Suppressor macrophage (primary cell): ENCODE results near the gene NR3C1.

Source experiments
- DNase-seq, 4 experiments: peaks; one replicate each; pipeline ENCODE4 v3.0.0-alpha.2; 2020 to 2022

Gene NR3C1

DNA sequence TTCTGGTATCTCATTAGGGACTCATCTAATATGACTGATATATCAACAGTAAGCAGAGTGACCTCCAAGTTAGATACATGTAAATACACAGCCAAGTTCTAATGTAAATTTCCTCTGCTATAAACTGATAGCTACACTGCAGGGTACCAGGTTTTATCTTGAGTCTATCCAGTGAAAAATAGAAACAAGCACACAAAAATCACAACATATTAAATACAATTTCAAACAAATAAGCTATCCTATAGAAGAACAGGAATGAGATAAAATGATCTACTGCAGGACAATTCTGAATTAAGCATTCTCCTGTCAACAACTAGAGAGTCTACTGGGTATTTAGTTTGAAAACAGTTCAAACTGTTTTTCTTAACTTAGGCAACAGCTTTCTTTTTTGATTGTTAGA lies 42.7 kb downstream of the NR3C1 start:
- no peak for DNase-seq

DNA sequence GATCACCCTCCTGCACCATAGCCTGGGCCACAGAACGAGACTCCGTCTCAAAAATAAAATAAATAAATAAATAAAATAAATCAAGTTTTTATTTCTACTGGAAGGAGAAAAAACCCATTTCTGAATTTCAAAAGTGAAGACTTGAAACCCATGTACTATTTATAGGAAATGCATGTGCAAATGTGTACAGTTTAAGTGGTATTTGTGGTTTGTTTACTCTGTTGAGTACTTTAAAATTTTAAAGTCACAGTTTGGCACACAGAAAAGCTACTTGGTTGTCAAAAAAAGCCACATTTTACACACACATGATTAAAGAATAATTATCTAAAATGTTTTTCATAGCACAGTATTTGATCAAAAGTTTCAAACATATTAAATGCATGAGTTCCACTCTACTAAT lies 43.6 kb downstream of the NR3C1 start:
- no peak for DNase-seq

DNA sequence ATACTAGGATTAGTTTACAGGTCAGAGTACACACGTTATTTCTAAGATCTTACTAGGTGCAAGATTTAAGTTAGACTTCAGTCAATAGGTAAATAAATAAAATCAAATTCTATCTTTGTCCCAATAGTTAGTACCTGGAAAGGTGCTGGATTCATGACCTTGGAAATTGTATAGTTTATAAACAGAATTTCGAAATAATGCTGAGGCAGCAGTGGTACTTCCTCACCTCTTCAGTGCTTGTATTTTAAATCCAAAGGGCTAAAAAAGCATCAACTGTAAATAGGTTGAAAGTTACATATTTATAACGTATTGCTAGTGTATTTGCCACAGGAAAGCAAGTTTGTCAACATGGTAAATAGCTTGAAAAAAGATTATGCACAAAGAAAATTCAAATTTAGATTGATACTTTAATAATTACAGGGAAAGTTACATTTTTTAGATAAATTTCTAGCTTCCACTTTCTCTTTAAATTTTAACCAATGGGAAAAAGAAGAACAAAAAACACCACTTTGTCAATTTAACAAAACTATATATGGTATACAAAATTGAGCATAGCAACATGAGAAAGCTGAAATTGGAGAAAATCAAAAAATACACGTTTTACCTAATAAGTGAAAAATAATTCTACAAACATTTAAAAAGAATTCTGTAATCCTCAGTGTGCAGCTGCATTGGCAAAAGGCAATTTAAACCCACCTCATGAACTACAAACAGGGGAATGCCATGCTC lies 46.5 kb downstream of the NR3C1 start:
- DNase-seq = peak in 1 of 4 experiments; percentile 16

DNA sequence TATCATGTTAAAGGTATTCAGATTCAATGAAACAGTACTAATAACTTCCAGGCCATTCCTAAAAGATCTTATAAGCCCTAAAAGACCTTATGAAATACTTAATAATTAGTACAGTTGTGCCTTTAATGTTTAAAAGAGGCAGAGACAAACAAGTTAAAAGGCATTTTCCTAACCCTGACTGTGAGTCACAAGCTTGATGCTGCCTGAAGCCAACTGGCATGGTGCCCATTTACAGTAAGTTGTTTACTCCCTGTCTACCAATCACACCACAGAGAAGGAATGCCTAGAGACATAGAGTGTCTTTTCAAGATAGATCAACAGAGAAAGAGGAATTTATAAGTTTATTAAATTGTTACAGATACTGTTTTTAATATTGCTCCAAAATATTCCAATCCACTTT lies 47.8 kb downstream of the NR3C1 start:
- peak; percentile 81 to 96 (median 89) for DNase-seq

DNA sequence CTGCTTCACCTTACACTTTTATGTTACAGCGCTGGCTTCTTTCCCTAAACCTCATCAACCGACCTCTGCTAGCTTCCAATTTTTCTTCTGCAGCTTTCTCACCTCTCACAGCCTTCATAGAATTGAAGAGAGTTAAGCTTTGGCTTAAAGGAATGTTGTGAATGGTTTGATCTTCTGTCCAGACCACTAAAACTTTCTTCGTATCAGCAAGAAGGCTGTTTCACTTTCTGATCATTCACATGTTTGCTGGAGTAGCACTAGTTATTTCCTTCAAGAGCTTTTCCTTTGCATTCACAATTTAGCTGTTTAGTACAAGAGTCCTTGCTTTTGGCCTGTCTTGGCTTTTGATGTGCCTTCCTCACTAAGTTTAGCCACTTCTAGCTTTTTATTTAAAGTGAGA lies 49.5 kb downstream of the NR3C1 start:
- DNase-seq = peak in 1 of 4 experiments; percentile 14

DNA sequence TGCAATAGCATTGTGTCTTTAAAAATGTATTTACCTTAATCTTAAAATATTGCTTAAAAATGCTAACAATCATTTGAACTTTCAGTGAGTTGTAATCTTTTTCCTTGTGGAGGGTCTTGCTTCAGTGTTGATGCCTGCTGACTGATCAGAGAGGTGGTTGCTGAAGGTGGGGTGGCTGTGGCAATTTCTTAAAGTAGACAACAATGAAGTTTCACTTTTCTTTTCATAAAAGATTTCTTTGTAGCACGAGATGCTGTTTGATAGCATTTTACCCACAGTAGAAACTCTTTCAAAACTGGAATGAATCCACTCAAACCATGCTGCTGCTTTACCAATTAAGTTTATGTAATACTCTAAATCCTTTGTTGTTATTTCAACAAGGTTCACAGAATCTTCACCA lies 50.8 kb downstream of the NR3C1 start:
- DNase-seq = no peak

DNA sequence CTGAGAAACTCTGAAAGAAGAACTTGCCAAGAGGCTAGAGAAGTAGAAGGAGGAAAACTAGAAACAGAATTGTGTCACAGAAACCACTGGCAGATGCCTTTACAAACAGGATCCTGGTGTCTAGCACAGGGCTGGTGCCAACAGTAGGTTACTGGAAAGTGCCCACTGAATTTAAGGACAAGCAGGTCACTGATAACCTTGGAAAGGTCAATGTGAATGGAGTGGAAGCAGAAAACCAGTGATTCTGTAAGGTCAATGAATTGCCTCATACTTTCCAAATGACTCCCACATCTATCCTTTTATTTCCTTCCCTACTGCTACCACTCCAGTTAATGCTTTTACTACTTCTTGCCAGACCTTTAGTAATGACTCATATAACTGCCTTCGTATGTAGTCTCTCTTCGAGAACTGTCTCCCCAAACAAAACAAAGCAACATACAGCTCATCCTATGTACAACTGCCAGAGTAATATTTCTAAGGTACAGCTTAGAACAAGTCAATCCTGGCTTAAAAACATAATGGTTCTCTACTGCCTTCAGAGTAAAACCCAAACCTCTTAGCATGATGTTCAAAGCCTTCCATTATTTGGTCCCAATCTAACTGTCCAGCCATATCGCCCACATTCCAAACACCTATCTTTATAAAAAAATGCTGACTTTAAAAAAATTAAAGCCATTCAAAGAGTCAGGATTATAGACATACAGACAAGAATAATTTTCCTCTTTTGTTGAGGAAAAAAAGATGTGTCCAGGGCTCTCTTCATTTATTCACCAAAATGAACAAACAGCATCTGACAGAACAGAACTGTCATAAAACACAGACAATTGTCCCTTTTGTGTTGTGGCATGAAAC lies 52.5 kb downstream of the NR3C1 start:
- DNase-seq = peak; percentile 18 to 64 (median 48)

DNA sequence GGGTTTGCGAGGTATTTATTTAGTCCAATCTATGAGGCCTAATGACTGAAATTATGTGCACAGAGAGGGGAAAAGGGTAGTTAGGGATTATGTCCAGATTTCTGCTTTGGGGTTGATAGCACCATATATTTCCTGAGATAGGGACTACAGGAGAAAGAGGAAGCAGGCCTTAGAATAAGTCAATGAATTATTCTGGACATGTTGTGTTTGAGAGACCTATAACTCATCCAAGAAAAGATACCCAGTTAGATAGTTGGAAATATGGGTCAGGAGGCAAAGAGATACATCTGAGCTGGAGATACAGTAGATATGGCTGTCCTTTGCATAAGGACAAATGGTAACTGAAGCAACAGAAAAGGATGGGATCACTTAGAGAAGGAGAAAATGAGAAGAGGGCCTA lies 53.1 kb downstream of the NR3C1 start:
- DNase-seq = peak in 1 of 4 experiments; percentile 16

DNA sequence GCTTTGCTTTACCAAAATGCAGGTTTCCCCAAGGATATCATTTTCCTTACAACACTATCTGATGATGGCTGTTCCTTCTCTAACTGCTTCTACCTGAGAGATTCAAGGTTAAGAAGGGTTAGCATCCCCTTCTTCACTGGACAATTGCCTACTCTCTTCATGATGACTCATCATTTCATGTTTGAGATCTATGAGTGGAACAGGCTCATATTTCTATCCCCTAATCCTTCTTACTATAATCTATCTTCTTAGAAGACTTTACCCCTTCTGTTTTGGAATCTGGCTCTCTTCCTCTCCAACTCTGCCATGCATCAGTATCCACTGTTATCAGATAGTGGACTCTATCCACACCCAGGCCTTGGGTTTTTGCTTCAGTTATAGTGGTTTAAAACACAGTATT lies 54.3 kb downstream of the NR3C1 start:
- DNase-seq = no peak

DNA sequence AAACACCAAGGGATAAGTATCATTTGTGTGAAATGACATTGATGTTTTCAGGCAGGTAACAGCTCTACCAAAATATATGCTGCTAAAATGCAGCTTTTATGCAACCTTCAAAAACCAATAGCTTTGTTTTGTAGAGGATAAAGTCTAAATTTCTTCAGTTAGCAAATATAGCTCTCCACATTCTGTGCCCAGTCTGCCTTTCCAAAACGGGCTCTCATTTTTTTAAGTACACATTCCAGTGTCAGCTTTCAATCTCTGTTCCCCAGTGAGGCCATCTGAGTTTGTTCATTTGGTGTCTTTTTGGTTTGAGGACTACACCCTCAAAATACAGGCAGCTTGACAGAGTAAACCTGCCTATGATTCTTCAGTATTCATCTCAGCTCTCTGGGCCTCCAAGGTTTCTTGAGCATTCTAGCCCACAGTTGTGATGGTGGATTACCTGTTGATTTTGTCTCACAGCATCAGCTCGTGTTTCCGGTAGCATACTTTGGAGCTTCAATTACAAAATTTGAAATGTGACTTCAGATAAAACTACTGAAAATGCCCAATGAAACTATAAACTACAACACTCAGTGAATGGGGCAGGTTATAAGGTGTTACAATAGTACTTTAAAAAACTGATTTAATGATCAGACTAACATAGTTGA lies 55.7 kb downstream of the NR3C1 start:
- no peak for DNase-seq

DNA sequence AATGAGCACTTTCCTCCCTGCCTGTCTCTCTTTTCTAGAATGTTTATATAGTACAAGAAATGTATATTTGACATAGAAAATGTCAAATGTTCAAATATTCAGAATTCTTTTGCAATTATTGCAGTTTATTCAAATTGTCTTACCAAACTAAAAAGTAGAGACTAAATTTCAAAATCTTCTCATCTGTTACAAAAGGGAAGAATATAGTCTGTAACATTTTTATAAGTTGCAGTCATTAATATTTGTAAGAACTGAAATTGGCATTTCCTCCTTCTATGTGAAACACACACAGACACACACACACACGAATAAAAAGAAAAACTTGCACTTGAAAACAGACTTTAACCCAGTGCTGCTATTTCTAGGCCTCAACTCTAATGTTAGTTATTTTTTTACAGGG lies 56.4 kb downstream of the NR3C1 start:
- peak in 2 of 4 experiments; percentile 44 to 45 for DNase-seq

DNA sequence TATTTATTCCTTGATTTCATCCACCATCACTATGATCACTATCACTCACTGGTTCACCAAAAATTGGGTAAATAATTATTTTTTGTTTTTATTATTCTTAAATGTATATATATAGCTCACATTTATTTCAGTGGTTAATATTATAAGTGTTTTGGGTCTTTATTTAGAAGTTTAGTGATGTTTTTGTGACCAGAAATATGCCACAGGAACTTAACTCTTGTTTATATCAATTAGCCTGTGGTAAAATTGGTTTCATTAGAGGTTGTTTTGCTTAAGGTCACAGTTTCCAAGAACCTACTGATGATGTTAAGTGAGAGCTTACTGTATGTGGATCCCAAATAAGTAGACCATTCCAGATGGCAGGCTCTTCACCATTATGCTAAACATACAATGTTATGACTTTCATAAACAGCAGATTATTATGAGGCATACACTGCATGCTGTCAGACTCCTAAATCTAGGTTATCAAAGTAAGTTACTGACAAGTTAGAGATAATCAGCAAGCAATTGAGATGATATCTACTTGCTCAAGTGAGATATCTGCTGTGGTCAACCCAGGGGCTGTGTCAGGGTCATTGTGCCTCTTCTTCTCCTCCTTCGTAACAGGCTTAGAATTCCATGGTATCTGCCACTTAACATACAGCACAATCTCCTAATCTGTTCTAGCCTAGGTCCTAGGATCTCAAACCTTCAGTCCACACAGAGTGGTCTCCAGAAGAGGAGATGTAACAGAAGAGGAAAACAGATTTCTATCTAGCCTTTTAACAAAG lies 57.6 kb downstream of the NR3C1 start:
- DNase-seq = no peak

DNA sequence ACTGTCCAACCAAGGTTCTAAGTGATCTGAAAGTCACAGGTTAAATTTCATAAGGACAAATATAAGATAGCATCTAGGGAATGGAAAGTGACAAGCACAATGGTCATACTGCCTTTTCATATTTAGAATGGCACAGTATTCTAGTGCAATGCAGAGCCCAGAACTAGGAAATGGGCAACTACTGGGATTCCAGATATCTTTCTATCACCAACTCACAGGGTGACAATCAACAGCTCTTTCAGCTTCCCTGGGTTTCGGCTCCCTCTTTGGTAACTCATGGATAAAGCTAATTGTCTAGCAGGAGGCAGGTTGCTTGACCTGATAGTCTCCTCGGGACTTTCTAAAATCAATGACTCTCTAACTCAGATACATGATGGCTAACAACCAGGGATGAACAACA lies 60.4 kb downstream of the NR3C1 start:
- DNase-seq = no peak

DNA sequence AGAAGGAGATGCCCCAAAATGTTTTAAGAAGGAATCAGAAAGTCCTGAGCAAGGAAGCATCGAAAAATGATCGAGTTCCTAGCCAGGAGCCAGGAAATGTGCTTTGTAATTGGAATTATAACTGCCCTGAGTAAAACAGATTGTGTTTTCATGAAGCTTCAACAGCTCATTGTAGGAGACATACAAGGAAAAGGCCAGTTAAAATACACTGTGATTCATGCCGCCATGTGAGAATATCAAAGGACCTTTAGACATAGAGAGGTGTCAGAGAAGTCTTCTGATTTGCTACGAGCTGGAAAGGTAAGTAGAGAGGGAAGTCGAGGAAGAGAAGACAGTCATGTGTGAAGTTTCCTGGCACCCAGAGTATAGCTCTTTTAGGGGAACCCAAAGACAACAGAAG lies 60.9 kb downstream of the NR3C1 start:
- no peak for DNase-seq

DNA sequence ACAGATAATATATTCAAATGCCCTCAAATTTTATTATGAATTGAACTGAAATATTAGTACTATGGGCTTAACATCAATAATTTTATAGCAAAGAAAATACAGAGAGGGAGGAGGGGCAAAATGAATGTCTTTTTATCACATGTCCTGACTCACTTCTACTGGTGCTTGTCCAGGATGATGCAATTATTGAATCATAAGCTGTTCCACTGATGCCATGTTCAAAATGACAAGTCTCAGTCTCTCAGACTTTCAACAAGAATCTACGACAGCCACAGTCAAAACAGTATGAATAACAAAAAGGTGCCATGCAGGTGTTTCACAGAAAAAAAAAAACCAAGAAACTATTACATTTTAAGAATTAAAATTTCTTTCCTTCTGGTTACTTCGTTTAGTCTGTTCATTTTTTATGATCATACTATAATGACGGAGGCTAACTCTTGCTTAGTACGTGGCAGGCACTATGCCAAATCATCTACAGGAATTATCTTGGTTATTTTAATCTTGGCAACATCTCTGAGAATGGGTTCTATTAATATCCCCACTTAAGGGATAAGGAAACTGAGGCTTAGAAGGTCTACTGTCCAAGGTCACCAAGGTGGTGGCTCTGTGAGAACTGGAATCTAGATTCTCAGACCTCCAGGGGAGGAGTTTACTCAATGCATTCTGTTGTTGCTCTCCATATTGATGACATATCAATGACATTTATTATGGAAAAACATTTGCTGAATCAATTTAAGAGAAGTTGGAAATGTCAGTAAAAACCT lies 61.5 kb downstream of the NR3C1 start:
- peak in 2 of 4 experiments; percentile 50 to 51 for DNase-seq

DNA sequence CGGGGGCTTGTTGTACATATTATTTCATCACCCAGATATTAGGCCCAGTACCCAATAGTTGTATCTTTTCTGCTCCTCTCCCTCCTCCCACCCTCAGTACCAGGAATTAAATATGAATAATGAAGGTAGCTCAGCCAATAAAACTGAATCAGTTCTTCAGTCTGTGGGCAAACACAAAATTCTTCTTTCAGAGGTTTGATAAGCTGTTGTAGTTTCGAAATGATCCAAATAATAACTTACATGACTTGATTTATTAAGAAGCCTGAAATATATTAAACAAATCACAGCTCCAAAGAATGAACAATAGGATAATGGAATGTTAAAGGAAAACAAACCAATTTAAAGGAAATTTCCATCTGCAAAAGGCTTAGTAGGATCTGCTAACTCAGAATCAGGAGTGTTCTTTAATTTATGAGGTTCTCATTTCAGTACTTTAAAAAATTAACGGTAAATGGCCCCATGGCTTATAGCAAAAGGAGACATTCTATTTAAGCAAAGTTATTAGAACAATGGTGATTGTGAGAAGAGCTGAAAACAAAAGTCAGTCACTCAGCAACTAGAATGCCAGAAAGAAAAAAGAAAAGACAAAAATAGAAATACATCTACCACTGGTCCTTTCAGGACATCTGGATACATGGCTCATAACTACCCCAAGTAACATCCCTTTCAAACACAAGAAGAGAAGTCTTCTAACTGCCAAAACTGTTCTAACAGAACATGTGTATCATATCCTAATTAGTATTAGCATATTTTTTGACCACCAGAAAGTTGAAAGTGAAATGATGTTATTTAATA lies 62.4 kb downstream of the NR3C1 start:
- DNase-seq = no peak

DNA sequence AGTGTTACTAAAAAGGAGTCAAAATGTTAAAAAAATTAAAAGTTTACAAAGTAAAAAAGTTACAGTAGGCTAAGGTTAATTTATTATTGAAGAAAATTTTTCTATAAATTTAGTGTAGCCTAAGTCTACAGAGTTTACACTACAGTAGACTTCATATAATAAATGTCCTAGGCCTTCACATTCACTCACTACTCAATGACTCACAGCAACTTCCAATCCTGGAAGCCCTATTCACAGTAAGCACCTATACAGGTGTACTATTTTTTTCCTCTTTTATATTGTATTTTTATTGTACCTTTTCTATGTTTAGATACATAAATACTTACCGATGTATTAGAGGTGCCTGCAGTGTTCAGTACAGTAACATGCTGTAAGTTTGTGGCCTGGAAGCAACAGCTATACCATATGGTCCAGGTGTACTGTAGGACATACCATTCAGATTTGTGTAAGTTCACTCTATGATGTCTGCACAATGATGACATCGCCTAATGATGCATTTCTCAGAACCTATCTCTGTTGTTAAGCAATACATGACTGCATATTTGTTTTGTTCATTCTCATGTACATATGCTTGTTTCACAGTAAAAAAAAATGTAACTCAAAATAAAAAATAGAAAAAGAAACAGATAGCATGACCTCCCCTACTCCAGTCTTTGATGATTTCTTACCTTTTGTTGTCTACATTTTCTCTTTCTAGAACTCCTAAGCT lies 64.7 kb downstream of the NR3C1 start:
- peak in 1 of 4 experiments; percentile 35 for DNase-seq

DNA sequence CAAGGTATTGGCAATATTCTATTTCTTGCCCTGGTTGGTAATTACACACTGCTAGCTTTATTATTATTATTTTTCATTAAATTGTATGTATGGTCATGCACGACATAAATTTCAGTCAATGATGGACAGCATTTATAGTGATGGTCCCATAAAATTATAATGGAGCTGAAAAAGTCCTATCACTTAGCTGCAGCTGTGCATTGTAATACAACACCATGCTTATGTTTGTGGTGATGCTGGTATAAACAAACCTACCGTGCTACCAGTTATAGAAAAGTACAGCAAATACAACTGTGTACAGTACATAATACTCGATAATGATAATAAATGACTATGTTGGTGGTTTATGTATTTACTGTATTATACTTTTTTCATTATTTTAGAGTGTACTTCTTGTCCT lies 65.5 kb downstream of the NR3C1 start:
- DNase-seq = no peak

DNA sequence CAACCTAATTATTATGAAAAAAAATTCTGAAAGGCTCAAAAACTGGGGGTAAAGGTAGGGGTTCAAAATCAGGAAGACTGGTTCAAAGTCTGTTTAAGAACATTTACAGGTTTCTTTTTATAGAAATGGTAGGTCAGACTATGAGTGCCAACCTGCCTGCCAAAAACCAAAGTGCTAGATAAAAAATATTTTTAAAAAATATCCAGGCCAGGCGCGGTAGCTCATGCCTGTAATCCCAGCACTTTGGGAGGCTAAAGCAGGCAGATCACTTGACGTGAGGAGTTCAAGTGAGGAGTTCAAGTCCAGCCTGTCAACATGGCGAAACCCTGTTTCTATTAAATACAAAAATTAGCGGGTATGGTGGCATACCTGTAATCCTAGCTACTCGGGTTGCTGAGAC lies 67.0 kb downstream of the NR3C1 start:
- DNase-seq = no peak

DNA sequence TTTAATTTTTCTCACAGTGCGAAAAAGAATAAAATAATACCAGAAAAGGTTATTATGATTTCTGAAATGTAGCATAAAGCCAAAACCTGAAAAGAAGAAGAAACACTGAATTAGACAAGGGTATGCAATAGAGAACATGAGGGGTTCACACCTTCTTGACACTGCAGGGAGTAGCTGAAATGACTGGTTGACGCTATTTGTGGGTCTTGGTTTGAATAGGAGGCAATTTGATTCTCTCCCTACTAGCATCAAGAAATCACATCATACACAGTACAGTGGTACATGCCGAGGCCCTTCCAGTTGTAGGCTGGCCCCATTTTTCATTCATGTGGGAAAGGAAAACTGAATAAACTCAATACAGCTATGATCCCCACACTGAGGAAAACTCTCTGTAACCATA lies 68.6 kb downstream of the NR3C1 start:
- DNase-seq = no peak
